Measurements from ENCODE around the gene DPH2.
A peak's percentile ranks its signal among the peaks of the same experiment; 100 is the strongest.

DNA sequence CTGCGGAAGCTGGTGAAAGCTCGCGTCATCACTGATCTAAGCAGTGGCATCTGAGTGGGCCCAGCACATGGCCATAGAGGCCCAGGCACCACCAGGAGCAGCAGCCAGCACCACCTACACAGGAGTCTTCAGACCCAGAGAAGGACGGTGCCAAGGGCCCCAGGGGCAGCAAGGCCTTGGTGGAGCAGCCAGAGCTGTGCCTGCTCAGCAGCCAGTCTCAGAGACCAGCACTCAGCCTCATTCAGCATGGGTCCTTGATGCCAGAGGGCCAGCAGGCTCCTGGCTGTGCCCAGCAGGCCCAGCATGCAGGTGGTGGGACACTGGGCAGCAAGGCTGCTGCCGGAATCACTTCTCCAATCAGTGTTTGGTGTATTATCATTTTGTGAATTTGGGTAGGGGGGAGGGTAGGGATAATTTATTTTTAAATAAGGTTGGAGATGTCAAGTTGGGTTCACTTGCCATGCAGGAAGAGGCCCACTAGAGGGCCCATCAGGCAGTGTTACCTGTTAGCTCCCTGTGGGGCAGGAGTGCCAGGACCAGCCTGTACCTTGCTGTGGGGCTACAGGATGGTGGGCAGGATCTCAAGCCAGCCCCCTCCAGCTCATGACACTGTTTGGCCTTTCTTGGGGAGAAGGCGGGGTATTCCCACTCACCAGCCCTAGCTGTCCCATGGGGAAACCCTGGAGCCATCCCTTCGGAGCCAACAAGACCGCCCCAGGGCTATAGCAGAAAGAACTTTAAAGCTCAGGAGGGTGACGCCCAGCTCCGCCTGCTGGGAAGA is 39.5 kb upstream of the DPH2 start:
- TF ChIP-seq, protein P1, sequence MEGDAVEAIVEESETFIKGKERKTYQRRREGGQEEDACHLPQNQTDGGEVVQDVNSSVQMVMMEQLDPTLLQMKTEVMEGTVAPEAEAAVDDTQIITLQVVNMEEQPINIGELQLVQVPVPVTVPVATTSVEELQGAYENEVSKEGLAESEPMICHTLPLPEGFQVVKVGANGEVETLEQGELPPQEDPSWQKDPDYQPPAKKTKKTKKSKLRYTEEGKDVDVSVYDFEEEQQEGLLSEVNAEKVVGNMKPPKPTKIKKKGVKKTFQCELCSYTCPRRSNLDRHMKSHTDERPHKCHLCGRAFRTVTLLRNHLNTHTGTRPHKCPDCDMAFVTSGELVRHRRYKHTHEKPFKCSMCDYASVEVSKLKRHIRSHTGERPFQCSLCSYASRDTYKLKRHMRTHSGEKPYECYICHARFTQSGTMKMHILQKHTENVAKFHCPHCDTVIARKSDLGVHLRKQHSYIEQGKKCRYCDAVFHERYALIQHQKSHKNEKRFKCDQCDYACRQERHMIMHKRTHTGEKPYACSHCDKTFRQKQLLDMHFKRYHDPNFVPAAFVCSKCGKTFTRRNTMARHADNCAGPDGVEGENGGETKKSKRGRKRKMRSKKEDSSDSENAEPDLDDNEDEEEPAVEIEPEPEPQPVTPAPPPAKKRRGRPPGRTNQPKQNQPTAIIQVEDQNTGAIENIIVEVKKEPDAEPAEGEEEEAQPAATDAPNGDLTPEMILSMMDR (IDR thresholded peaks at IDR 0.05): peak; percentile 6 to 31 (median 19)
- TF ChIP-seq POLR2A (IDR thresholded peaks at IDR 0.05): no peak

Data from adrenal gland (tissue), 5 donors.